ENCODE measurements around the gene SUPV3L1.
A peak's percentile ranks its signal among the peaks of the same experiment; 100 is the strongest.
"Not testable (repeated sequence)": the region's sequence is repeated elsewhere in the genome, so short reads cannot be mapped to it uniquely, and the experiment has no call there.

Gene SUPV3L1

DNA sequence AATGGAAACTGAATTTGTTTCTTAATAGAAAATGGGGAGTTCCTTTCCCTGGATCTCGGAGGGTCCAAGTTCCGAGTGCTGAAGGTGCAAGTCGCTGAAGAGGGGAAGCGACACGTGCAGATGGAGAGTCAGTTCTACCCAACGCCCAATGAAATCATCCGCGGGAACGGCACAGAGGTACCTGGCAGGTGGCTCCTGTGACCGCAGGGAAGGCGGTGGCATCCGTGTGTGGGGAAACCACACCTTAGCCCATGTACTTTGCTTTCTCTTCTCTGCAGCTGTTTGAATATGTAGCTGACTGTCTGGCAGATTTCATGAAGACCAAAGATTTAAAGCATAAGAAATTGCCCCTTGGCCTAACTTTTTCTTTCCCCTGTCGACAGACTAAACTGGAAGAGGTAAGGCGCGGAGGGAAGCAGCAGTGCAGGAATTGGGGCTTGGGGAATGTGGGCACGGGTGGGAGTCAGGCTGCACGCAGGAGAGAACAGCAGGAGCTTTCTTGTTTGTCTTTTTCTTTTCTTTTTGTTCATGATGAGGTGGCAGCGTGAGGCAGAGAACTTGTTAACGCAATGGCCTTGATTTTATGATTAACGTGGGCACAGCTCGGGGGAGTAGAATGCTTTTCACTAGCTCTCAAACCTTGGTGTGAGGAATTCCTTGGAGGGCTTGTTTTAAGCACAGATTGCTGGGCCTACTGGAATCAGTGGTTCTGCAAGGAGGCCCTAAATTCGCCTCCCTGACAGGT is 52.9 kb downstream of the SUPV3L1 start:
- DNase-seq, result no peak

DNA sequence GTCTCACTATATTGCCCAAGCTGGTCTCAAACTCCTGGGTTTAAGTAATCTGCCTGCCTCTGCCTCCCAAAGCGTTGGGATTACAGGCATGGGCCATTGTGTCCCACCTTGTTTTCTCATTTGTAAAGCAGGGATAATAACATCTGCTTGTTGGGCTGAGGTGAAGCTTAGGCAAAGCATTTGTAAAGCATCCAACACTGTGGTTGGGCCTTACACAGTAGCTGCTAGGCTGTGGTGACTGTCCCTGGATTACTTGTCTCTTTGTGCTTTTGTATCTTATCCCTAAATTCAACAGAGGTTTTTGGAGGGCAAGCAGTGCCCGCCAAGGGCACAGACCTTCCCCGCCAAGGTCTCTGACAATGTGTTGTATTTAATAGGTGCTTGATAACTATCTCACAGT is 54.4 kb downstream of the SUPV3L1 start:
- DNase-seq, result no peak

DNA sequence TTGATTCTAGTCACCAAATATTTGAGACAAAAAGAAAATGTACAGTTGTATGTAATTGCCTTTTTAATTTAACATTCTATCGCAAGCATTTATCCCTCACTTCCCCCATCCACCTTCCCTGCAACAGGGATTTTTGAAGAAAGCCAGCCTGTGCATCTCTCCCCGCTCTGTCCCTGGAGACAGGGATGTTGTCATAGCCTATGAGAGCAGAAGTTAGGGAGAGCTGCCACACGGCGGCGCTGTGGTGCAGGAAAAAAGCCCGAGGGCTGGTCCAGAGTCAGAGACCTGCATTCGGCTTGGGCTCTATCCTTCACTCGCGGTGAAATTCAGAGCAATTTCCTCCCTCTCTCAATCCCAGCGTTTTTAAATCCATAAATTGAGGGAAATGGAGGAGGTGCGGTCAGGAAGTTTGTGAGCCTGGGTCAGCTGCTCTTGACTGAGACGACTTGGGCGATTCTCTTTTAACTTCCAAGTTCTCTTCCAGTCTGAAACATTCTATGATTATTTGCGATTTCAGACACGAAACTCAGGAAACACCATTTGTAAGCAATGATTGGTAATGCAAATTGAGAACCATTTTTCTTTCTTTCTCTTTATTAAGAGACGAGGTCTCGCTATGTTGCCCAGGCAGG is 57.6 kb downstream of the SUPV3L1 start:
- DNase-seq, result peak in 1 of 2 experiments; percentile 43

DNA sequence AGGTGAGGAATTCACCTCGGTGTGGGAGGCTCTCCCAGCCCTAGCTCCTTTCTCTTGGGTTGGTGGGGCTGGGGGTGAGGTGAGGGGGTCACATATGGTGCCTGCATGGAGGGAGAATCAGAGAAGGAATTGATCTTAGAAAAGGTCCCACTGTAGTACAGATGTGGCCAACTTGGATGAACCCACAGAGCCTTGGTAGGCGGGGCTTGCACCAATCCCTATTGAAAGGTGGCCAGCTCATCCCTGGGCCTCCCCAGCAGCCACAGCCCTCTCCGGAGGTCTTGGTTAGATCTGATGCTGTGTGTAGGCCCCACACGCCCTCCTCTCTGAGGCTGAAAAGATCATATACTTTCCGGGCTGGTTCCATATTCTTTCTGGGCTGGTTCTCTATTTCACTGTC is 59.1 kb downstream of the SUPV3L1 start:
- no peak for DNase-seq

DNA sequence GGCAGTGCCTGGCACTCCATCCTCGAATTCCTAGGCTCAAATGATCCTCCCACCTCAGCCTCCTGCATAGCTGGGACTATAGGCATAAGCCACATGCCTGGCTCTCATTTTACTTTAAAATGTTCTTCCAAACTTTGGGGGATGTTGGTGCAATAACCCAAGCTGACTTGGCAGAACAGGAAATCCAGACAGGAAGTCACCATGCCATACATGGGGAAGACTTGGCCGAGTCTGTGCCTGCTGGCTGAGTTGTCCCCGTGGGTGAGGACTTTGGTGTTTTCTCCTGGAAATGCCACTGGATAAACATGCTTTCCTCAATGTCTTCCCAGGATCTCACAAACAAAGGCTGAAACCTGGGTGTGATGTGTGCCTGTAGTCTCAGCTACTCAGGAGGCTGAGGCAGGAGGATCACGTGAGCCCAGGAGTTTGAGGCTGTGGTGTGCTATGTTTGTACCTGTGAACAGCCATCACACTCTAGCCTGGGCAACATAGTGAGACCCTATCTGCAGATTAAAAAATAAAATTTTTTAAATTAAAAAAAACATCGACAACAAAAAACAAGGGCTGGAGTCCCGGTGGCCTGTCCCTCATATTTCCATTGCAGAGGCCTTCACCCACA is 59.9 kb downstream of the SUPV3L1 start:
- no peak for DNase-seq

DNA sequence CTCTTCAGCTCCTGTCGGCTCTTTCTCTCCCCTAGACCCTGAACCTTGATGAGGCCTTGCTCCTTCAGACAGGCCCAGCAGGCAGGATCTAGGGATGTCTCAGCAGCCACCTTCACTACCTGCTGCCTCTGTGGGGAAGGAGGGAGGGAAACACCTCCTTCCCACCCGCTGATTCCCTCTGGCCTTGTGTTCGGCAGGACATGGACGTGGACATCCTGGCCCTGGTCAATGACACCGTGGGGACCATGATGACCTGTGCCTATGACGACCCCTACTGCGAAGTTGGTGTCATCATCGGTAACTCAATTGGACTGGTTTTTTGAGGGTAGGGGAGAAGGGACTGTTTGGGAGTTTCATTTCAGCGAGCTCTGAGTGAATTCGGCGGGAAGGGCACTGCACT is 60.4 kb downstream of the SUPV3L1 start:
- no peak for DNase-seq

DNA sequence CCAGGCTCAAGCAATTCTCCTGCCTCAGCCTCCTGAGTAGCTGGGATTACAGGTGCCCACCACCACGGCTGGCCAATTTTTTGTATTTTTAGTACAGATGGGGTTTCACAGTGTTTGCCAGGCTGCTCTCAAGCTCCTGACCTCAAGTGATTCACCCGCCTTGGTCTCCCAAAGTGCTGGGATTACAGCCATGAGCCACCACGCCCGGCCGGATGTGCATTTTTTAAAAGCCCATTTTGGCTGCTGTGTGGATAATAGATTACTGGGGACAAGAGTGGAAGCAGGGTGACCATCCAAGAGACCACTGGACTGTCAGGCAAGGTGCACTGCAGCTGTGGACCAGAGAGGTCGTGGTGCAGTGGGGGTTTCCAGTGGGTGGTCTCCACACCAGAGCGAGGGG is 61.5 kb downstream of the SUPV3L1 start:
- no peak for DNase-seq

DNA sequence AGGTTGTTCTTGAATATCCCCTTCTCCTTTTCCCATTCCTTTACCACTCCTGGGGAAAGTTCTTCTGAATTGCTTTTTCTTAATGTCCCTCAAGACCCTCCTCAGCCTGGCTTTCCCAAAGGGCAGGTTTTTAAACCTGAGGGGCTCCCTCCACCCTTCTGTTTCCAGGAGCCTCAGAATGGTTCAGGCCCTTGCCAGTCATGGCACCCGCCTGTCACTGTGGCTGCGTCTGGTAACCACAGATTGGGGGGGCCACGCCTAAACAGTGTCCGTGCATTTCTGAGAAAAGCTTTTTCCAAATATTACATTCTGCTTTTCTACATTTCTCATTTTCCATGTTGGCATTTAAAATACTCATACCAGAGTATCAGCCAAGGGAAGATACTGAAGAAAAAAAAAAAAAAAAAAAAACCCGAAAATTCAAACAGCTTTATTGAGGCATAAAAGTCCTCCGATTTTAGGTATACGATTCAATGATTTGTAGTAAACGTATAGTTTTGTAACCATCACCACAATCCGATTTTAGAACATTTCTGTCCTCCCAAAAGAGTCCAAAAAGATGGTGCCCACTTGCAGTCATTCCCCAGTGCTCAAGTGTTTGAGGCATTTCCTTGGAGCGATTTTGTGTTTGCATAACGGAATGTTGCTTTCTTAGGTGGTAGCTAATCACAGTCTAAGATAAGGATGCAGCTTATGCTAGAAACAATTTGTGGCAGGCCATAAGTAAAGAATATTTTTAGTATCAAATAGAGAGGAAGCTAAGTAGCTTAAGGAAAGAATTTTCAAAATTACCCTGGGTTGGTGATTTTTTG is 62.2 kb downstream of the SUPV3L1 start:
- DNase-seq, result no peak

DNA sequence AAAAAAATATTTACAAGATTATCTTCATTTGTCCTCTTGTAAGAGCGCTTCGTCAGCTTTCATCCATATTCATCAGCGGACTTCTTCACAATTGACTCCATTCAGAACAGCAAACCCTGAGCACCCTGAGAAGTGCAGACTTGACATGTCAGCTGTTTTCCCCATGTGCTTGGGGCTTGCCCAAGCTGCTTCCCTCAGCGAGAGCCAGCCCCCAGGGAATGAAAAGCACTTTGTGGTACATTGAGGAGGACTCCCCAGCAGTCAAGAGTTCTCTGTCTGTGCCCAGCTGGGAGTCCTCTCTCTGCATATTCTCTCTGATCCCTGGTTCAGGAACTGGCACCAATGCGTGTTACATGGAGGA is 62.8 kb downstream of the SUPV3L1 start:
- no peak for DNase-seq

DNA sequence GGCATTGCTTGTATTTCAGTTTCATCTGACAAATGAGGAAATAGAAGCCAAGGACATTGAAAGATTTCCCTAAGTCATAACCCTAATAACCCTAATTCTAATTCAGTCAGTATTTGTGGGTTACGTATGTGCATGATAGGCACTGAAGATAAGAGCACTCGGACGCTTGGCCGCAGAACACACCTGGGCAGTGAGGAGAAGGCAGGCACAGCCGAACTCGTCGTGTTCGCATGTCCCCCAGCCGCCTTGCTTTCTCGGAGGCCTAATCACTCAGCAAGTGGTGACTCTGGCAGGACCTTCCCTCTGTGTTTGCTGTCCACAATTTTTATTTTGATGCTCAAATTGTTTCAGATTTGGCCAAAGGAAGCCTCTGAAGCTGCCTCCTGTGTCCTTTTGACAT is 63.8 kb downstream of the SUPV3L1 start:
- DNase-seq, result no peak

DNA sequence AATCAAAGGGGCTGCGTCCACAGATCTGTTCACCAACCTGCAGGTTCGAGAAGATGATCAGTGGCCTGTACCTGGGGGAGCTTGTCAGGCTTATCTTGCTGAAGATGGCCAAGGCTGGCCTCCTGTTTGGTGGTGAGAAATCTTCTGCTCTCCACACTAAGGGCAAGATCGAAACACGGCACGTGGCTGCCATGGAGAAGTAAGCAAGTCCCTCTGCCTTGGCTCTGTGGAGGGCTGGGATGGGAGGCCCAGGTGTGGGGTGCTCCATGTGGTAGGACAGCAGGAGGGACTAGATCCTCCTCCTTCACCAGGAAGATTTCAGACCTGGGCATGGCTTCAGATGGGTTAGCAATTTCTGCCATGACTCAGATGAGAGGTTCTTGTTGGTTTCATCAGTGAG is 66.0 kb downstream of the SUPV3L1 start:
- no peak for DNase-seq

DNA sequence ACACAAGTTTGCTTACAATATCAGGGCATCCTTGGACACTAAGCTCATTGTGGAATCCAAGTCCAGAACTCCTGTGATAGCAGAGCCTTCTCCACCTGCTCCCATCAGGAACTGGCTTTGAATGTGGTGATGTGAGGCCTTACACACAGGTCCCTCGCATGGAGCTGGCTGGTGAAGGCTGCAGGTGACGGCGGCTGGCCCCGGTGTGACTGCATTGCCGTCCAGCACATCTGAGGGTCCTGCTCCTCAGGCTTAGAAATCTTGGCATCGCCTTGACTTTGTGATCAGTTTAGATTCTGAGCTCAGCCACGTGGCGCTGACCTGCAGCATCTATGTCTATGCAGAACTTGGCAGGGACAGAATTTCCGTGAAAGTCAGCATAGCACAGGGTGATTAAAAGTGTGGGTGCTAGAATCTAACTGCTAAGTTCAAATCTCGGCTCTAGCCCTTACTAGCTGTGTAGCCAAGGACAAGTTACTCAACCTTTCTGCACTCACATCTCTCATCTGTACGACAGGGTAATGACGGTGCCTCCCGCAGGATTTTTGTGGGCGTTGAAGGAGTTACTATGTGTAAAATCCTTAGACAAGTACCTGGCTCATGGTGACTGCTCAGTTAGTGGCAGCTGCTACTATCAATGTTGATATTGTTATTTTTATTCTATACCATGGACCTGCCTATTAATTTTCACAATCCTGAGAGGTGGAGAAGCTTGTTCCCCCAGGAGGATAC is 66.7 kb downstream of the SUPV3L1 start:
- no peak for DNase-seq

DNA sequence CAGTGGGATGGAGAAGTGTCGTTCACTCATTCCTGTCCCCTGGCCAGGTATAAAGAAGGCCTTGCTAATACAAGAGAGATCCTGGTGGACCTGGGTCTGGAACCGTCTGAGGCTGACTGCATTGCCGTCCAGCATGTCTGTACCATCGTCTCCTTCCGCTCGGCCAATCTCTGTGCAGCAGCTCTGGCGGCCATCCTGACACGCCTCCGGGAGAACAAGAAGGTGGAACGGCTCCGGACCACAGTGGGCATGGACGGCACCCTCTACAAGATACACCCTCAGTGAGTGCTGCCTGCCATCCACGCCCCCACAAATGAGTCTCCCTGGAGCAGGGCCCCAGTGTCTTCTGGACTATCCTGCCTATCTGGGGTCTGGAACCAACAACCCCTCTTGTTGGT is 67.3 kb downstream of the SUPV3L1 start:
- DNase-seq, result no peak

DNA sequence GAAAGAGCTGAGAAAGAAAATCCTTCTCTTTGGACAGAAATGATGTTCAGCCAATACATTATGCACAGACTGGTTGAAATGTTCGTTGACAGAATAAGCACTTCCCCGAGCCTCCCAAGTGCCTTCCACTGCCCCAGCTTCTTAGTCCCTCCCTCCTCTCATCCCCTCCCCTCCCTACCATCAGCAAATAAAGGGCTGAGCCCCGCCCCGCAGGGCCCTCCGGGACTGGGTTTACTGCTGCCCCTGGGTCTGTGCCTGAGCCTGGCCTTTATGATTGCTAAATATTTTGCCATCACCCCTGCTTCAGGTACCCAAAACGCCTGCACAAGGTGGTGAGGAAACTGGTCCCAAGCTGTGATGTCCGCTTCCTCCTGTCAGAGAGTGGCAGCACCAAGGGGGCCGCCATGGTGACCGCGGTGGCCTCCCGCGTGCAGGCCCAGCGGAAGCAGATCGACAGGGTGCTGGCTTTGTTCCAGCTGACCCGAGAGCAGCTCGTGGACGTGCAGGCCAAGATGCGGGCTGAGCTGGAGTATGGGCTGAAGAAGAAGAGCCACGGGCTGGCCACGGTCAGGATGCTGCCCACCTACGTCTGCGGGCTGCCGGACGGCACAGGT is 68.2 kb downstream of the SUPV3L1 start:
- DNase-seq, result no peak

DNA sequence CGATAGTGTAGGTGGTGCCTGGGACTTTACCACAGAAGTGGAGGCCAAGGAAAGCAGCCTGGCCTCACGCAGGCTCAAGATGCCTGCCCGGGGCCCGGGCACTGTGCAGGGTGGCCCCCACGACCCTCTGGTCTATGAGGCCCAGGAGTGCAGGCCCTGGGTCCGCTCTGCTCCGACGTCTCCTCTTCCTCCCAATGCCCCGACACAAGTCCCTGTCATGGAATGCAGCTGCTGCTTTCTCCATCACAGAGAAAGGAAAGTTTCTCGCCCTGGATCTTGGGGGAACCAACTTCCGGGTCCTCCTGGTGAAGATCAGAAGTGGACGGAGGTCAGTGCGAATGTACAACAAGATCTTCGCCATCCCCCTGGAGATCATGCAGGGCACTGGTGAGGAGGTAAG is 70.0 kb downstream of the SUPV3L1 start:
- DNase-seq, result no peak

DNA sequence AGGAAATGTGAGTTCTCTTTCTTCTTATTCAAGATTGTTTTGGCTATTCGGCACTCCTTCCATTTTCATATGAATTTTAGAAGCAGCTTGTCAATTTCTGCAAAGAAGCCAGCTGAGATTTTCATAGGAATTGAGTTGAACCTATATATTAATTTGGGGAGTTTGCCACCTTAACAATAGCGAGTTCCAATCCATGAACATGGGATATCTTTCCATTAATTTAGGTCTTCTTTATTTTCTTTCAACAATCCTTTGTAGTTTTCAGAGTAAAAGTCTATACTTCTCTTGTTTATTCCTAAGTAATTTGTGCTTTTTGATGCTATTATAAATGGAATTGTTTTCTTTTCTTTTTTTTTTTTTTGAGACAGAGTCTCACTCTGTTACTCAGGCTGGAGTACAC is 71.4 kb downstream of the SUPV3L1 start:
- not testable (repeated sequence) for DNase-seq

DNA sequence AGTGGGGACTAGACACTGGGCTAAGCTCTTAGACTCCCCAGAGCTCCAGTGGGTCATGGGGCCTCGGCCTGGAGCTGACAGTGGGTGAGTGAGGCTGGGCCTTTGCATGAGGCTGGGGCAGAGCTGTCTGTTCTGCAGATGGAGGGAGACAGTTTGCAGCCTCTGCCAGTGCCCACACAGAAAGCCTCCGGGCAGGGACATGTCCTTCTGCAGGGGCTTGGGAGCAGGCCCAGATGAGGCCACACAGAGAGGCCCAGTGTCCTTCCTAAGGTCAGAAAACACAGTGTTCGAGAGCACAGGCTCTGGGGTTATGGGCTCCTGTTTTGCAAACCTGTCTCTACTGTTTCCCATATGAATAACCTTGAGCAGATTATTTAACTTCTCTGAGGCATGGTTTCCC is 73.1 kb downstream of the SUPV3L1 start:
- DNase-seq, result no peak

DNA sequence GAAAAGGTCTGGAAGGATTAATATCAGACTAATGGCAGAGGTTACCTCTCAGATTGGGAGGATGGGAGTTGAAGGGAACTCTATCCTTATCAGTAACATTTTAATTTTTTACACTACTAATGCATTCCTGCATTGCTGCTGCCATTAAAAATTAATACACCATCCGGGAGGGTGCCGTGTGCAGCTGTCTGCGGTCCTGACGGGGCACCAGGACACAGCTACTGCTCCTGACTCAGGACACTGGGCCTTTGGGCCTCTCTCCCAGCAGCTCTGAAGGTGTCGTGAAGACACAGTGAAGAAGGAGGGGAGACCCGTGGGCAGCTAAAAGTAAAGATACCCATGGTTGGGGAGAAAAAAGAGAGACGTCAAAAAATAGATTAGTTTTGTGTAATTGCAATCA is 74.8 kb downstream of the SUPV3L1 start:
- no peak for DNase-seq

Measured in SW 1271 (cell line).